Measurements from ENCODE around the gene TAF8.

DNA sequence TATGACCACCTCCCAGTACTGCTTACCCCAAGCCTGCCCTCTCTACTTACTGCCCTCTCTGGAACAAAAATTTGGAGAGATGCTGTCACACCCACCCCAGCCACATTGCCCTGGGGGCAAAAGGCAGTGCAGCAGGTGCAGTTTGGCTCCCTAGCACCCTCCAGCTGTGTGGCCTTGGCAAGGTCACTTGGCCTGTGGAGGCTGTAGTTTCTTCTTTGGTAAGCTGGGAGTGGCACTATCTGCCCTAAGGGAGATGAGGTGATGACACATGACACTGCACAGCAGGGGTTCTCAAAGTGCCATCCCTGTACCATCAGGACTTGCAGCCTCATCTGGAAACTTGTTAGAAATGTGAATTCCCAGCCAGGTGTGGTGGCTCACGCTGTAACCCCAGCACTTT is 44.8 kb downstream of the TAF8 start:
- TF ChIP-seq EP300 (IDR thresholded peaks at IDR 0.05; ENCODE audit: low read depth): no peak
- TF ChIP-seq, protein P1, sequence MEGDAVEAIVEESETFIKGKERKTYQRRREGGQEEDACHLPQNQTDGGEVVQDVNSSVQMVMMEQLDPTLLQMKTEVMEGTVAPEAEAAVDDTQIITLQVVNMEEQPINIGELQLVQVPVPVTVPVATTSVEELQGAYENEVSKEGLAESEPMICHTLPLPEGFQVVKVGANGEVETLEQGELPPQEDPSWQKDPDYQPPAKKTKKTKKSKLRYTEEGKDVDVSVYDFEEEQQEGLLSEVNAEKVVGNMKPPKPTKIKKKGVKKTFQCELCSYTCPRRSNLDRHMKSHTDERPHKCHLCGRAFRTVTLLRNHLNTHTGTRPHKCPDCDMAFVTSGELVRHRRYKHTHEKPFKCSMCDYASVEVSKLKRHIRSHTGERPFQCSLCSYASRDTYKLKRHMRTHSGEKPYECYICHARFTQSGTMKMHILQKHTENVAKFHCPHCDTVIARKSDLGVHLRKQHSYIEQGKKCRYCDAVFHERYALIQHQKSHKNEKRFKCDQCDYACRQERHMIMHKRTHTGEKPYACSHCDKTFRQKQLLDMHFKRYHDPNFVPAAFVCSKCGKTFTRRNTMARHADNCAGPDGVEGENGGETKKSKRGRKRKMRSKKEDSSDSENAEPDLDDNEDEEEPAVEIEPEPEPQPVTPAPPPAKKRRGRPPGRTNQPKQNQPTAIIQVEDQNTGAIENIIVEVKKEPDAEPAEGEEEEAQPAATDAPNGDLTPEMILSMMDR (IDR thresholded peaks at IDR 0.05): no peak
- no peak for TF ChIP-seq POLR2AphosphoS5 (IDR thresholded peaks at IDR 0.05)
- TF ChIP-seq POLR2A (IDR thresholded peaks at IDR 0.05): no peak
